Fibroblast of lung (primary cell): Measurements from ENCODE around the gene ITPR2. TPM values are rescaled to one million over a fixed set of nuclear protein-coding genes. Genes with fewer than 3 reads are reported as not detected.

Experiments used
- DNase-seq, 2 donors: peaks; one replicate each; pipeline versions ENCODE4 v3.0.0 to v3.0.0-alpha.2; 2010; ENCODE audit warnings: low read depth in 2 of 2
- H2AFZ ChIP-seq: 2 replicates; pipeline ENCODE4 v1.5.1; 2012; ENCODE audit warnings: low read length, control low read depth, inconsistent platforms
- H3K27ac ChIP-seq: 2 replicates; pipeline ENCODE4 v1.5.1; 2011; ENCODE audit warnings: low read length, control low read depth; ENCODE audit not compliant: insufficient read depth
- H3K27me3 ChIP-seq: 2 replicates; pipeline ENCODE4 v1.5.1; 2011; ENCODE audit warnings: mild to moderate bottlenecking, low read length; ENCODE audit not compliant: control insufficient read depth, insufficient read depth
- H3K36me3 ChIP-seq: 2 replicates; pipeline ENCODE4 v1.5.1; 2011; ENCODE audit warnings: low read length; ENCODE audit not compliant: control insufficient read depth, insufficient read depth
- H3K4me1 ChIP-seq: 2 replicates; pipeline ENCODE4 v1.5.1; 2011; ENCODE audit warnings: low read length; ENCODE audit not compliant: control insufficient read depth, insufficient read depth; ENCODE audit errors: extremely low read depth
- H3K4me2 ChIP-seq: 2 replicates; pipeline ENCODE4 v1.5.1; 2011; ENCODE audit warnings: low read length, control low read depth; ENCODE audit not compliant: insufficient read depth; ENCODE audit errors: extremely low read depth
- H3K4me3 ChIP-seq, 4 experiments: fragments of 200-600 bp in 1 of 4; sonication (generic) in 1 of 4; replicated peaks in 1 of 4; 2 replicates each; pipeline ENCODE4 v1.5.1; 2011 to 2016; ENCODE audit warnings: low read length in 4 of 4, low read depth in 3 of 4, mild to moderate bottlenecking in 3 of 4, control low read depth in 2 of 4, inconsistent platforms in 1 of 4, mixed read lengths in 1 of 4; ENCODE audit not compliant: insufficient read depth in 1 of 4; ENCODE audit errors: control extremely low read depth in 1 of 4
- H3K79me2 ChIP-seq: 2 replicates; pipeline ENCODE4 v1.5.1; 2012; ENCODE audit warnings: mild to moderate bottlenecking, low read length, inconsistent platforms; ENCODE audit not compliant: control insufficient read depth, insufficient read depth
- H3K9ac ChIP-seq: 2 replicates; pipeline ENCODE4 v1.5.1; 2011; ENCODE audit warnings: mild to moderate bottlenecking, low read length, control low read depth; ENCODE audit not compliant: insufficient read depth
- H3K9me3 ChIP-seq: 2 replicates; pipeline ENCODE4 v1.5.1; 2012; ENCODE audit warnings: low read depth, low read length; ENCODE audit not compliant: control insufficient read depth, insufficient read depth
- H4K20me1 ChIP-seq: 2 replicates; pipeline ENCODE4 v1.5.1; 2011; ENCODE audit warnings: low read length; ENCODE audit not compliant: control insufficient read depth, insufficient read depth; ENCODE audit errors: extremely low read depth
- EZH2 ChIP-seq: IDR thresholded peaks from 2 replicates; pipeline ENCODE4 v1.5.1; 2012; ENCODE audit warnings: low read length, control low read depth, mild to moderate bottlenecking; ENCODE audit errors: missing control alignments
- polyA plus RNA-seq, 2 donors: library from polyadenylated mRNA; depleted of rRNA in 1 of 2; stranded (reverse) in 1 of 2; unstranded in 1 of 2; fragments of >200 nt; gene quantifications; 2 replicates each; pipeline ENCODE4 v1.2.1, GENCODE V29; 2011 to 2012; ENCODE audit warnings: missing spikeins in 1 of 2
- total RNA-seq: library from RNA; depleted of rRNA; stranded (reverse); fragments of >200 nt; gene quantifications from 2 replicates; pipeline ENCODE4 v1.2.1, GENCODE V29; 2014
- TF ChIP-seq, protein P1 (sequence below), 2 donors: IDR thresholded peaks in 1 of 2; conservative IDR thresholded peaks in 1 of 2; 1 replicate in 1 of 2; 2 replicates in 1 of 2; pipeline ENCODE4 v1.5.1; 2011 to 2012; ENCODE audit warnings: low read length in 2 of 2, control low read depth in 1 of 2, inconsistent platforms in 1 of 2, low read depth in 1 of 2, mild to moderate bottlenecking in 1 of 2

The ITPR2 gene
- total and polyA plus RNA-seq, 2 donors (not counting 1 experiment from before 2014, with no cell fraction given): 5.1 to 24.6 TPM

GRCh38 chr12:26668847-26669246 lies 164.1 kb downstream of the ITPR2 start:
- Histone ChIP-seq H3K9me3 (no peaks in the 10 kb centered on the region), H3K9ac (no peak overlapping the region), H4K20me1 (no peaks in the 10 kb centered on the region), H3K36me3 (no peaks in the 10 kb centered on the region), H3K79me2 (no peaks in the 10 kb centered on the region), H3K4me1 (no peaks in the 10 kb centered on the region), H3K4me2 (no peak overlapping the region), H3K27ac (no peak overlapping the region), H2AFZ (no peak overlapping the region), H3K4me3 (no peak overlapping the region), H3K27me3 (no peaks in the 10 kb centered on the region)
- TF ChIP-seq, protein P1, sequence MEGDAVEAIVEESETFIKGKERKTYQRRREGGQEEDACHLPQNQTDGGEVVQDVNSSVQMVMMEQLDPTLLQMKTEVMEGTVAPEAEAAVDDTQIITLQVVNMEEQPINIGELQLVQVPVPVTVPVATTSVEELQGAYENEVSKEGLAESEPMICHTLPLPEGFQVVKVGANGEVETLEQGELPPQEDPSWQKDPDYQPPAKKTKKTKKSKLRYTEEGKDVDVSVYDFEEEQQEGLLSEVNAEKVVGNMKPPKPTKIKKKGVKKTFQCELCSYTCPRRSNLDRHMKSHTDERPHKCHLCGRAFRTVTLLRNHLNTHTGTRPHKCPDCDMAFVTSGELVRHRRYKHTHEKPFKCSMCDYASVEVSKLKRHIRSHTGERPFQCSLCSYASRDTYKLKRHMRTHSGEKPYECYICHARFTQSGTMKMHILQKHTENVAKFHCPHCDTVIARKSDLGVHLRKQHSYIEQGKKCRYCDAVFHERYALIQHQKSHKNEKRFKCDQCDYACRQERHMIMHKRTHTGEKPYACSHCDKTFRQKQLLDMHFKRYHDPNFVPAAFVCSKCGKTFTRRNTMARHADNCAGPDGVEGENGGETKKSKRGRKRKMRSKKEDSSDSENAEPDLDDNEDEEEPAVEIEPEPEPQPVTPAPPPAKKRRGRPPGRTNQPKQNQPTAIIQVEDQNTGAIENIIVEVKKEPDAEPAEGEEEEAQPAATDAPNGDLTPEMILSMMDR (conservative IDR thresholded peaks at IDR 0.05 in 1 of 2, IDR thresholded peaks at IDR 0.05 in 1 of 2; ENCODE audit: low read depth in 1 of 2, low read length in 2 of 2): no peak
- TF ChIP-seq EZH2: no peak
- no peak for DNase-seq

DNA sequence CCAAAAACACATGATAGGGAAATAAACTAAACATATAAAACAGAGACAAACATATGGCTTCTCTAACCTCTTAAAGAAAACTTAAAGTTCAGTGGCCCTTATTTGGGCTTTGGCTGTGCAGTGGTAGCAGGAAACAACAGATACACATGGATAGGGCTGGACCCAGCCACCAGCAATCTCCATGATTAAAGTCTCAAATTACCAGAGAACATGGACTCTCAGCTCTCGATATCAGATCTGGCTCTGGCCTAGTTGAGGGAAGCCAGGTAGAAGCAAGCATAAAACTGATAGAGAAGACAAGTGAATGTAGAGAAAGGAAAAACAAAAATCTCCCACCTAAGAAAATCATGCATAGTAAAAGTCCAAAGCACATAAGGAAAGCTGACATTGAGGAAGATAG lies 164.8 kb downstream of the ITPR2 start:
- TF ChIP-seq, protein P1 (conservative IDR thresholded peaks at IDR 0.05 in 1 of 2, IDR thresholded peaks at IDR 0.05 in 1 of 2; ENCODE audit: low read depth in 1 of 2, low read length in 2 of 2): no peak
- TF ChIP-seq EZH2: no peak
- no peak overlapping the region for H3K4me3 ChIP-seq
- H4K20me1 ChIP-seq: no peaks in the 10 kb centered on the region

DNA sequence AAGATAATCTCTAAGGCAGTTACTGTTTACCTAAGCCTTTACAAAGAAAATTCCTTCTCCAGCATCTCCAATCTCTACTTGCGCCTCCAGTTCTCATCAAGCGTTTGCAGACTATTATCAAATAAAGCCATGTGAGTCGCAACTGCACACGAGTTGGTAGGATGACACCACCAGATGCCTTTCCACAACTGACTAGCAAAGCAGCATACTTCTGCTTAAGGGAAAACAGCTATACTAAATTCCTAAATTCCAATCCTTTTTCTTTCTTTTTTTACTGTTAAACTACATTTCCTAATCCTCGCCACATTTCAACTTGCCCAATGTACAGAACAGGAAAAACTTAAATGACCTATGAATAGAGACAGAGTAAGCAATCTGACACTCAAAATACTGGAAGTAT lies 166.7 kb downstream of the ITPR2 start:
- H3K4me3 ChIP-seq: no peak overlapping the region
- H3K27ac ChIP-seq: no peak overlapping the region
- no peak overlapping the region for H2AFZ ChIP-seq
- DNase-seq: no peak
- H3K9ac ChIP-seq: no peak overlapping the region
- no peaks in the 10 kb centered on the region for H3K4me1 ChIP-seq
- H3K27me3 ChIP-seq: no peaks in the 10 kb centered on the region
- no peaks in the 10 kb centered on the region for H3K36me3 ChIP-seq
- no peaks in the 10 kb centered on the region for H3K9me3 ChIP-seq
- H3K79me2 ChIP-seq: no peaks in the 10 kb centered on the region
- no peak overlapping the region for H3K4me2 ChIP-seq
- TF ChIP-seq, protein P1 (conservative IDR thresholded peaks at IDR 0.05 in 1 of 2, IDR thresholded peaks at IDR 0.05 in 1 of 2; ENCODE audit: low read depth in 1 of 2, low read length in 2 of 2): no peak
- TF ChIP-seq EZH2: no peak
- no peaks in the 10 kb centered on the region for H4K20me1 ChIP-seq

More for the DNA sequence above, 164.8 kb downstream of the ITPR2 start:
- H3K4me2 ChIP-seq: no peak overlapping the region
- no peak overlapping the region for H3K27ac ChIP-seq
- H3K79me2 ChIP-seq: no peaks in the 10 kb centered on the region
- H3K27me3 ChIP-seq: no peaks in the 10 kb centered on the region
- H2AFZ ChIP-seq: no peak overlapping the region
- no peaks in the 10 kb centered on the region for H3K4me1 ChIP-seq
- H3K36me3 ChIP-seq: no peaks in the 10 kb centered on the region
- no peaks in the 10 kb centered on the region for H3K9me3 ChIP-seq
- no peak overlapping the region for H3K9ac ChIP-seq
- no peak for DNase-seq
